ENCODE results near the gene PTGIS. TPM values are rescaled to one million over a fixed set of nuclear protein-coding genes. Genes with fewer than 3 reads are reported as not detected.

The PTGIS gene
- total and polyA plus RNA-seq, 4 experiments from 2014 or later, result not detected

GRCh38 chr20:49582413-49583334, 14.7 kb upstream of the PTGIS start:
- H3K27ac ChIP-seq (ENCODE audit: low read depth, low read length), result no peak overlapping the region
- no peaks in the 10 kb centered on the region for H3K36me3 ChIP-seq (ENCODE audit: insufficient read depth, low read length)
- Mint-ChIP-seq H3K36me3 (no peaks in the 10 kb centered on the region), H3K4me3 (no peak overlapping the region), H3K27ac (no peak overlapping the region), H3K27me3 (peaks cover 0 to 3% of the 10 kb centered on the region in 2 donors), H3K4me1 (no peaks in the 10 kb centered on the region), H3K9me3 (peaks cover 2 to 10% (median 4%) of the 10 kb centered on the region in 8 donors)
- ChIA-PET CTCF (ENCODE audit: partially characterized antibody) (no interaction called here), POLR2A (ENCODE audit: partially characterized antibody) (no interaction called here)
- DNase-seq, result no peak
- no peak overlapping the region for H3K4me3 ChIP-seq (ENCODE audit: low read length in 2 of 2)
- H3K27me3 ChIP-seq (ENCODE audit: insufficient read depth, low read length), result no peaks in the 10 kb centered on the region
- intact Hi-C loops (cut with micrococcal nuclease), result no loop called here
- no peaks in the 10 kb centered on the region for H3K9me3 ChIP-seq (ENCODE audit: control insufficient read depth in 1 of 2, low read length in 2 of 2)
- no peaks in the 10 kb centered on the region for H3K4me1 ChIP-seq (ENCODE audit: insufficient read depth, low read length)

DNA sequence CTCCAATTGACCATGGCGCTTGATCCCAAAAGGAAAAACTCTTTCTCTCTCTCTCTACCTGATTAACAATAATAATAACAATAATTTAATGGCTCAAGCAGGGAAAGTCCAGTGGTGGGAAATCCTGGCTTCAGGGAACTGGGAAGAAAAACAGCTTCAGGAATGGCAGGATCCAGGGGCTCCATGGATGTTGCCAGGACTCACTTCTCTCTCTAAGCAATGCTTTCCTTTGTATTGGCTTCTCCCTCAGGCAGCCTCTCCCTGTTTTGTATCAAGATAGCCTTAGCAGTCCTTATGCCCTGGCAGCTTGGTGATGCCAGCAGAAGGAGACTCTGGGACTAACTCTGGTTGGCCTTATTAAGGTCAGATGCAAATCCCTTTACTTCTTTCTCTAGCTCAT, 13.5 kb upstream of the PTGIS start:
- peaks cover 2 to 10% (median 6%) of the 10 kb centered on the region in 8 donors for H3K9me3 Mint-ChIP-seq
- no peak overlapping the region for H3K4me3 ChIP-seq (ENCODE audit: low read length in 2 of 2)
- CTCF ChIA-PET (ENCODE audit: partially characterized antibody), result no interaction called here
- H3K27me3 ChIP-seq (ENCODE audit: insufficient read depth, low read length), result no peaks in the 10 kb centered on the region
- no peak for DNase-seq
- H3K36me3 ChIP-seq (ENCODE audit: insufficient read depth, low read length), result no peaks in the 10 kb centered on the region
- H3K4me1 Mint-ChIP-seq, result no peaks in the 10 kb centered on the region
- H3K9me3 ChIP-seq (ENCODE audit: control insufficient read depth in 1 of 2, low read length in 2 of 2), result no peaks in the 10 kb centered on the region
- POLR2A ChIA-PET (ENCODE audit: partially characterized antibody), result no interaction called here
- peak overlapping the region in 1 of 7 donors; percentile 75 for H3K27ac Mint-ChIP-seq
- H3K27me3 Mint-ChIP-seq, result peaks cover 0 to 2% of the 10 kb centered on the region in 2 donors
- no peaks in the 10 kb centered on the region for H3K4me1 ChIP-seq (ENCODE audit: insufficient read depth, low read length)
- intact Hi-C loops (cut with micrococcal nuclease), result no loop called here
- no peaks in the 10 kb centered on the region for H3K36me3 Mint-ChIP-seq
- H3K4me3 Mint-ChIP-seq, result no peak overlapping the region
- no peak overlapping the region for H3K27ac ChIP-seq (ENCODE audit: low read depth, low read length)

GRCh38 chr20:49580813-49581174, 12.9 kb upstream of the PTGIS start:
- Histone ChIP-seq H3K4me3 (ENCODE audit: low read length in 2 of 2) (no peak overlapping the region), H3K27ac (ENCODE audit: low read depth, low read length) (no peak overlapping the region), H3K4me1 (ENCODE audit: insufficient read depth, low read length) (no peaks in the 10 kb centered on the region), H3K9me3 (ENCODE audit: control insufficient read depth in 1 of 2, low read length in 2 of 2) (no peaks in the 10 kb centered on the region), H3K36me3 (ENCODE audit: insufficient read depth, low read length) (no peaks in the 10 kb centered on the region), H3K27me3 (ENCODE audit: insufficient read depth, low read length) (no peaks in the 10 kb centered on the region)
- Mint-ChIP-seq H3K4me1 (no peaks in the 10 kb centered on the region), H3K27ac (no peak overlapping the region), H3K36me3 (no peaks in the 10 kb centered on the region), H3K9me3 (peaks cover 2 to 15% (median 9%) of the 10 kb centered on the region in 8 donors), H3K27me3 (peaks cover 0 to 2% of the 10 kb centered on the region in 2 donors), H3K4me3 (no peak overlapping the region)
- intact Hi-C loops (cut with micrococcal nuclease), result no loop called here
- ChIA-PET CTCF (ENCODE audit: partially characterized antibody) (interaction anchor here (1.1 kb wide), 1 partner anchor 29 kb away, joined by 4 read pairs; no protein-coding TSS in a partner anchor), POLR2A (ENCODE audit: partially characterized antibody) (no interaction called here)
- DNase-seq, result no peak

GRCh38 chr20:49579874-49580812, 12.2 kb upstream of the PTGIS start:
- no peaks in the 10 kb centered on the region for H3K4me1 Mint-ChIP-seq
- ChIA-PET CTCF (ENCODE audit: partially characterized antibody) (interaction anchor here (1.1 kb wide), 1 partner anchor 30 kb away, joined by 4 read pairs; no protein-coding TSS in a partner anchor), POLR2A (ENCODE audit: partially characterized antibody) (no interaction called here)
- Histone ChIP-seq H3K27ac (ENCODE audit: low read depth, low read length) (no peak overlapping the region), H3K4me1 (ENCODE audit: insufficient read depth, low read length) (no peaks in the 10 kb centered on the region), H3K27me3 (ENCODE audit: insufficient read depth, low read length) (no peaks in the 10 kb centered on the region), H3K36me3 (ENCODE audit: insufficient read depth, low read length) (no peaks in the 10 kb centered on the region), H3K4me3 (ENCODE audit: low read length in 2 of 2) (no peak overlapping the region), H3K9me3 (ENCODE audit: control insufficient read depth in 1 of 2, low read length in 2 of 2) (no peaks in the 10 kb centered on the region)
- H3K9me3 Mint-ChIP-seq, result peaks cover 2 to 15% (median 9%) of the 10 kb centered on the region in 8 donors
- H3K4me3 Mint-ChIP-seq, result no peak overlapping the region
- intact Hi-C loops (cut with micrococcal nuclease), result no loop called here
- no peaks in the 10 kb centered on the region for H3K36me3 Mint-ChIP-seq
- H3K27me3 Mint-ChIP-seq, result peaks cover 0 to 2% of the 10 kb centered on the region in 2 donors
- H3K27ac Mint-ChIP-seq, result peak overlapping the region in 1 of 7 donors; percentile 19
- DNase-seq, result no peak

GRCh38 chr20:49579195-49579594, 11.3 kb upstream of the PTGIS start:
- H3K27me3 ChIP-seq (ENCODE audit: insufficient read depth, low read length), result no peaks in the 10 kb centered on the region
- ChIA-PET POLR2A (ENCODE audit: partially characterized antibody) (no interaction called here), CTCF (ENCODE audit: partially characterized antibody) (interaction anchor here (0.6 kb wide), 1 partner anchor 1063 kb away, joined by 3 read pairs; no protein-coding TSS in a partner anchor)
- Mint-ChIP-seq H3K4me1 (no peaks in the 10 kb centered on the region), H3K36me3 (no peaks in the 10 kb centered on the region), H3K4me3 (no peak overlapping the region), H3K27ac (no peak overlapping the region), H3K9me3 (peaks cover 2 to 15% (median 9%) of the 10 kb centered on the region in 8 donors), H3K27me3 (peaks cover 0 to 2% of the 10 kb centered on the region in 2 donors)
- no peak for DNase-seq
- no peak overlapping the region for H3K4me3 ChIP-seq (ENCODE audit: low read length in 2 of 2)
- no peaks in the 10 kb centered on the region for H3K4me1 ChIP-seq (ENCODE audit: insufficient read depth, low read length)
- H3K36me3 ChIP-seq (ENCODE audit: insufficient read depth, low read length), result no peaks in the 10 kb centered on the region
- H3K9me3 ChIP-seq (ENCODE audit: control insufficient read depth in 1 of 2, low read length in 2 of 2), result no peaks in the 10 kb centered on the region
- intact Hi-C loops (cut with micrococcal nuclease), result no loop called here
- H3K27ac ChIP-seq (ENCODE audit: low read depth, low read length), result no peak overlapping the region

DNA sequence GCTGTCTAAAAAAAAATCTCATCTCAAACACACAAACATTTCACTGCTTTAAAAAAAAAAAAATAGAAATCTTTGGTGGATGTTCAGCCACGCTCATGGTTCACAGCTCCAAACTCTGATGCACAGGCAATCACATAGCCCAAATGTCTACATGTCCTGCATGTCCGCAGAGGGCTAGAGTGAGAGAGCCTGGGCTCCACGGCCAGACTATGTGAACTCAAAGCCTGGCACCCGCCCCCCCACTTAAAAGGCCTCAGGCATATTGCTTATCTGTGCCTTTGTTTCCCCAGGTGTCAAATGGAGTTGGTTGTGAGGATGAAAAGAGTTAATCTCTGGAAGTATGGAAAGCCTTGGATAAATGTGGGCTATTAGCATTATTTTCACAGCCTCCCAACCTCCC, 10.5 kb upstream of the PTGIS start:
- H3K27me3 Mint-ChIP-seq, result peaks cover 0 to 2% of the 10 kb centered on the region in 2 donors
- H3K27ac ChIP-seq (ENCODE audit: low read depth, low read length), result no peak overlapping the region
- H3K27me3 ChIP-seq (ENCODE audit: insufficient read depth, low read length), result no peaks in the 10 kb centered on the region
- H3K36me3 ChIP-seq (ENCODE audit: insufficient read depth, low read length), result no peaks in the 10 kb centered on the region
- H3K4me3 Mint-ChIP-seq, result no peak overlapping the region
- no peak for DNase-seq
- H3K9me3 Mint-ChIP-seq, result peaks cover 2 to 15% (median 9%) of the 10 kb centered on the region in 8 donors
- H3K4me1 Mint-ChIP-seq, result no peaks in the 10 kb centered on the region
- H3K4me1 ChIP-seq (ENCODE audit: insufficient read depth, low read length), result no peaks in the 10 kb centered on the region
- H3K4me3 ChIP-seq (ENCODE audit: low read length in 2 of 2), result no peak overlapping the region
- no peaks in the 10 kb centered on the region for H3K9me3 ChIP-seq (ENCODE audit: control insufficient read depth in 1 of 2, low read length in 2 of 2)
- ChIA-PET POLR2A (ENCODE audit: partially characterized antibody) (no interaction called here), CTCF (ENCODE audit: partially characterized antibody) (no interaction called here)
- H3K27ac Mint-ChIP-seq, result no peak overlapping the region
- no peaks in the 10 kb centered on the region for H3K36me3 Mint-ChIP-seq
- intact Hi-C loops (cut with micrococcal nuclease), result no loop called here

- peaks cover 1 to 7% of the 10 kb centered on the region in 2 donors for H3K27me3 Mint-ChIP-seq
- peaks cover 0 to 6% (median 3%) of the 10 kb centered on the region in 4 donors for H3K4me1 Mint-ChIP-seq
- no peak overlapping the region for H3K27ac ChIP-seq (ENCODE audit: low read depth, low read length)
- no peaks in the 10 kb centered on the region for H3K9me3 ChIP-seq (ENCODE audit: control insufficient read depth in 1 of 2, low read length in 2 of 2)
- H3K27ac Mint-ChIP-seq, result no peak overlapping the region
- peaks cover 0 to 7% (median 4%) of the 10 kb centered on the region in 8 donors for H3K9me3 Mint-ChIP-seq
- no peak for DNase-seq
- H3K4me1 ChIP-seq (ENCODE audit: insufficient read depth, low read length), result no peaks in the 10 kb centered on the region
- H3K4me3 ChIP-seq (ENCODE audit: low read length in 2 of 2), result no peak overlapping the region
- peaks cover 4% of the 10 kb centered on the region for H3K27me3 ChIP-seq (ENCODE audit: insufficient read depth, low read length)
- no peaks in the 10 kb centered on the region for H3K36me3 Mint-ChIP-seq
- POLR2A ChIA-PET (ENCODE audit: partially characterized antibody), result no interaction called here
- no peaks in the 10 kb centered on the region for H3K36me3 ChIP-seq (ENCODE audit: insufficient read depth, low read length)
- intact Hi-C loops (cut with micrococcal nuclease), result no loop called here
- CTCF ChIA-PET (ENCODE audit: partially characterized antibody), result no interaction called here
- no peak overlapping the region for H3K4me3 Mint-ChIP-seq
Measured at GRCh38 chr20:49575551-49576060, 7.7 kb upstream of the PTGIS start.

Data from CD4-positive, alpha-beta memory T cell (primary cell).